AG04449 (cell line): ENCODE measurements around the gene BMP10.

Experiments used
- CTCF ChIA-PET: fragments of 350-600 bp; formaldehyde crosslinking; extraction: SDS; loops from one replicate; lab custom pipeline; 2021; ENCODE audit warnings: antibody characterized with exemption; lab: Yijun Ruan, JAX
- POLR2A ChIA-PET: fragments of 400-600, 350-600 bp; formaldehyde crosslinking; extraction: SDS; loops from one replicate; lab custom pipeline; 2020; ENCODE audit warnings: antibody characterized with exemption, inconsistent platforms; lab: Yijun Ruan, JAX
- DNase-seq: peaks from one replicate; pipeline ENCODE4 v3.0.0-alpha.2; 2010; ENCODE audit warnings: low read depth, low spot score
- H3K4me3 ChIP-seq: 2 replicates; pipeline ENCODE4 v1.5.1; 2011; ENCODE audit warnings: low read depth, mild to moderate bottlenecking, control low read depth, low read length
- CTCF ChIP-seq: IDR thresholded peaks from one replicate; pipeline ENCODE4 v1.5.1; 2011; ENCODE audit warnings: mild to moderate bottlenecking, moderate library complexity, low read length, control low read depth, inconsistent platforms; ENCODE audit not compliant: insufficient read depth; ENCODE audit errors: missing control alignments

The BMP10 gene

GRCh38 chr2:68863996-68864395 is 7.2 kb downstream of the BMP10 start:
- no peak for TF ChIP-seq CTCF
- no peak for DNase-seq
- CTCF ChIA-PET: no interaction called here
- H3K4me3 ChIP-seq: no peak overlapping the region
- POLR2A ChIA-PET: no interaction called here

GRCh38 chr2:68862889-68863288 is 8.3 kb downstream of the BMP10 start:
- CTCF ChIA-PET: no interaction called here
- no peak for DNase-seq
- H3K4me3 ChIP-seq: no peak overlapping the region

GRCh38 chr2:68861330-68861729 is 9.9 kb downstream of the BMP10 start:
- DNase-seq: no peak
- no peak overlapping the region for H3K4me3 ChIP-seq
- CTCF ChIA-PET: no interaction called here
- POLR2A ChIA-PET: no interaction called here
- no peak for TF ChIP-seq CTCF

More at GRCh38 chr2:68862889-68863288, 8.3 kb downstream of the BMP10 start:
- TF ChIP-seq CTCF: no peak
- POLR2A ChIA-PET: no interaction called here

- POLR2A ChIA-PET: no interaction called here
- no peak for DNase-seq
- no peak for TF ChIP-seq CTCF
- CTCF ChIA-PET: interaction anchor here (0.7 to 0.9 kb wide), 2 partner anchors 20 to 108 kb away, joined by 3 read pairs; no protein-coding TSS in a partner anchor
- H3K4me3 ChIP-seq: no peak overlapping the region
Measured at GRCh38 chr2:68860111-68860510, 11.1 kb downstream of the BMP10 start.

GRCh38 chr2:68857855-68858456 is 13.2 kb downstream of the BMP10 start:
- POLR2A ChIA-PET: no interaction called here
- no peak for TF ChIP-seq CTCF
- DNase-seq: no peak
- H3K4me3 ChIP-seq: no peak overlapping the region
- CTCF ChIA-PET: interaction anchor here (1.2 to 1.7 kb wide), 4 partner anchors 13 to 22 kb away, joined by 3 to 5 read pairs (median 4); no protein-coding TSS in a partner anchor

GRCh38 chr2:68857202-68857845 is 13.9 kb downstream of the BMP10 start:
- ChIA-PET POLR2A (no interaction called here), CTCF (no interaction called here)
- DNase-seq: no peak
- TF ChIP-seq CTCF: no peak
- no peak overlapping the region for H3K4me3 ChIP-seq
